Activated CD8-positive, alpha-beta memory T cell treated with anti-CD3 and anti-CD28 coated beads, Interleukin-2, amount 10 ng/mL, durations not matched to agents 7 days and 5 days (primary cell): Measurements from ENCODE around the gene PIK3CD. TPM values are rescaled to one million over a fixed set of nuclear protein-coding genes. Genes with fewer than 3 reads are reported as not detected.
A peak's percentile ranks its signal among the peaks of the same experiment; 100 is the strongest.

Experiments used
- ATAC-seq: fragments of 150-1000 bp; cut with Tn5 transposase; one replicate; pipeline ENCODE4 v1.10.0; 2021; ENCODE audit warnings: moderate library complexity
- CTCF ChIA-PET: fragments of 350-600 bp; sonication (Branson Sonifier 250); formaldehyde crosslinking; loops from one replicate; lab custom pipeline; 2021; ENCODE audit warnings: antibody characterized with exemption; lab: Charles Lee
- DNase-seq: peaks from one replicate; pipeline ENCODE4 v3.0.0-alpha.2; 2020
- H3K27ac Mint-ChIP-seq: one replicate; pipeline ENCODE4 v1.8.0; 2021; ENCODE audit warnings: mild to moderate bottlenecking, mixed read lengths
- H3K27me3 Mint-ChIP-seq: one replicate; pipeline ENCODE4 v1.8.0; 2021; ENCODE audit warnings: mixed read lengths
- H3K36me3 Mint-ChIP-seq: one replicate; pipeline ENCODE4 v1.8.0; 2021; ENCODE audit warnings: mild to moderate bottlenecking, mixed read lengths
- H3K4me1 Mint-ChIP-seq: one replicate; pipeline ENCODE4 v1.8.0; 2021; ENCODE audit warnings: mixed read lengths
- H3K4me3 Mint-ChIP-seq: one replicate; pipeline ENCODE4 v1.8.0; 2021; ENCODE audit warnings: mild to moderate bottlenecking, moderate library complexity, mixed read lengths
- H3K9me3 Mint-ChIP-seq: one replicate; pipeline ENCODE4 v1.8.0; 2022; ENCODE audit warnings: low read depth, mixed read lengths
- total RNA-seq, 2 experiments: library from RNA; stranded (reverse); gene quantifications; one replicate each; pipeline ENCODE4 v1.2.3, GENCODE V29; 2021

The PIK3CD gene
- total RNA-seq, 2 experiments from 2014 or later, result 256 to 261 TPM

DNA sequence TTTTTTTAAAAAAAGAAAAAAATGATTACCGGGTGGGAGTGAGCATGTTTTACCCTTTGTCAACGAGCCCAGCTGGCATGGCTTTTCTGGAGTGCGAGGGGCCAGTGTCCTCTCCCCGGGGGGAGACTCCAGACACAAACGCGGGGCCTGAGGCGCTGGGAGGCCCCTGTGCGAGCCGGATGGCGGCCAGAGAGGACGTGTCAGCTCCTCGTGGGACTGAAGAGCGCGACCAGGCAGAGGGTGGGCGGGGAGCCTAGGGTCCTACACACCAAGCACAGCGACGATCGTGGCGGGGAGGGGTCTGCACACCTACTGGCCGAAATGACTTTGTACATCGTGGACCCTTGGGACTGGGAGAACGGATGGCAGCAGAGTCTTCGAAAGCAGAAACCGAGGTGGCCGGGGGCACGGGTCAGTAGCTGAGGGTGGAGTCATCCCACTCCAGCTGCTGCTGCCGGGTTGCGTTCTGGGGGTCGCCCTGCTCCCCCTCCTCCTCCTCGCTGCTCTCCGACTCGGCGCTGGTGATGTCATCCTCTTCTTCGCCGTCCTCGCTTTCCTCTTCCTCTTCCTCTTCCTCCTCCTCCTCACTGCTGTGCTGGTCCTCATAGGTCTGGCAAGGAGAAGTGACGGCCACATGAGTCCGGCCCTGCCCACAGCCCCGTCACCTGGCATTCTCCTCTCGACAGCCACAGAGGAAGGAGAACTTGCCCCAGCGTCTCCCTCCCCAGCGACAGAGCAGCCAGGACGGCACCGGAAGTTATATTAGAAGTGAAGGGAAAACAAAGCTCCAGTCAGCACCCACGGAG, 78.8 kb downstream of the PIK3CD start:
- CTCF ChIA-PET, result interaction anchor here (0.7 to 8.2 kb wide), 3 partner anchors 10 to 102 kb away, joined by 4 to 85 read pairs (median 21); no protein-coding TSS in a partner anchor
- Mint-ChIP-seq H3K27me3 (no peaks in the 10 kb centered on the region), H3K4me3 (no peak overlapping the region), H3K27ac (peak overlapping the region; percentile 66), H3K4me1 (peaks cover 64% of the 10 kb centered on the region), H3K36me3 (peaks cover 62% of the 10 kb centered on the region), H3K9me3 (no peaks in the 10 kb centered on the region)
- ATAC-seq (no peak), DNase-seq (no peak)

DNA sequence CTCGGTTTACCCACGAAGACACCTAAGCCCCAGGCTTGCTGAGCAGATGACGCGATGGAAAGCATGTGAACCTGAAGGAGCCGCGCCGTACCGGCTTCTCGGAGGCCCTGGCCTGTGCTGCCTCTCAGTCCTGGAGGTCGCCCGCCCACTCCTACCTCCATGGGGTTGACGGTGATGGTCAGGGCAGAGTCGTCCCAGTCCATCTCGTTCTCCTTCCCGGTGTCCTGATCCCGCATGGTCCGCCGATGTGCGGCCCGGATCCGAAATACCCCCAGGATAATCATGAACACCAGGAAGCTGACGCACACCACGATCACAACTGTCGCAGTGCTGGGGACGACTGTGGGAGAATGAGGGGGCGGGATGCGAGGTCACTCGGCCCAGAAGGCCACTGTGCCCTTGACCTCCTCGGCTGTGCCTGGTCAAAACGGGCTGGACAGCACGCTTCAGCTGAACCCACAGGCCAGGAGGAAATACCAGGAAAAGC, 79.6 kb downstream of the PIK3CD start:
- no peak overlapping the region for H3K4me3 Mint-ChIP-seq
- CTCF ChIA-PET, result interaction anchor here (3.2 to 8.2 kb wide), 2 partner anchors 11 to 103 kb away, joined by 21 to 85 read pairs; no protein-coding TSS in a partner anchor
- H3K27ac Mint-ChIP-seq, result peak overlapping the region; percentile 66
- H3K9me3 Mint-ChIP-seq, result no peaks in the 10 kb centered on the region
- DNase-seq (no peak), ATAC-seq (no peak)
- peaks cover 66% of the 10 kb centered on the region for H3K36me3 Mint-ChIP-seq
- H3K4me1 Mint-ChIP-seq, result peaks cover 72% of the 10 kb centered on the region
- no peaks in the 10 kb centered on the region for H3K27me3 Mint-ChIP-seq

DNA sequence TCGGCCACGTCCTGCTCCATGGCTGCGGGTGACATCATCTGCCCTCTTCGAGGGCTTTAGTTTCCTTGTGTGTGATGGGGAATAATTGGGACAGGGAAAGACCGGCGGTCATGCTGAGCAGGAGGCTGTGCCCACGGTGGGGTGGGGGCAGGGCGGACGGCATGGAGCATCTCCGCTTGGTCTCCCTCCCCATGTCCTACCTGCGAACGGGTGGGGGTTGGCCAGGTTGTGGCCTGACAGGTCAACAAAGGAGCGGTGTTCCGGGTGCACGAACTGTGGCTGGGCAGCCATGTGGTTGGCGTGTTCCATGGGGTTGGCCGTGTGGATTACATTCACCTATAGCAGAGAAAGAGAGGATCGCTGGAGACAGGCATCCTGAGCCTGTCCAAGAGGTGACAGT, 80.0 kb downstream of the PIK3CD start:
- H3K4me3 Mint-ChIP-seq, result no peak overlapping the region
- no peaks in the 10 kb centered on the region for H3K9me3 Mint-ChIP-seq
- H3K27me3 Mint-ChIP-seq, result no peaks in the 10 kb centered on the region
- H3K27ac Mint-ChIP-seq, result peak overlapping the region; percentile 64
- no peak for ATAC-seq
- peaks cover 68% of the 10 kb centered on the region for H3K36me3 Mint-ChIP-seq
- peaks cover 73% of the 10 kb centered on the region for H3K4me1 Mint-ChIP-seq
- no peak for DNase-seq
- CTCF ChIA-PET, result interaction anchor here (3.2 kb wide), 1 partner anchor 11 kb away, joined by 21 read pairs; no protein-coding TSS in a partner anchor

DNA sequence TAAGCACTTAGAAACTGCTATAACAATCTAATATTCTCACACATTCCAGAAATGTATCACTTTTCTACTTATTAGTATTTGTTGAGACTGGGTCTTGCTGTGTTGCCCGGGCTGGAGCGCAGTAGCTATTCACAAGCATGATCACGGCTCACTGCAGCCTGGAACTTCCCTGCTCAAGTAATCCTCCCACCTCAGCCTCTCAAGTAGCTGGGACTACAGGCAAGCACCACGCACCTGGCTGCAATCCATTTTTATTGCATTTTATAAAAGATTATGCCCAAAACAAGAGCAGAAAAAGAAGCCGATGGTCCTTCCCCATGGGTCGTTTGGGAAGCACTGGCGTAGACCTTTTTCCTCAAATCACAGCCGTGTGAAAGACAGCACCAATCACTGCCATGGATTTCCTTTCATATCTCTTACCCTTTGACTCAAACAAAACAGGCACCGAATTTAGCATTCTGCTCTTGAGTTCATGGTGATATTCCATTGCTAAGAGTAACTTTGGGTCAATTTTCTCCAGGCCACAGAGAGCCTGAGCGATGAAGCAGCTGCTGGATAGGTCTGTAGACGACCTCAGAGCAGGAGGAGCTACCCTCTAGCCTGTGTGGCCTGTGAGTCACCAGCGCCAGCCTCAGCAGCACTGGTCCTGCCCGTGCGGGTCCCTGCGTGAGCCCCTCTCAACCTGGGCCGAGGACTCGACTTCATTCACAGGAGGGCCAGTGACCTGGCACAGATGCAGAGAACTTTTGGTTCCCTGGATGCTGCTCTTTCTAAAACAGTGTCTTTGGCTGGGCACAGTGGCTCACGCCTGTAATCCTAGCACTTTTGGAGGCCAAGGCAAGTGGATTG, 80.8 kb downstream of the PIK3CD start:
- CTCF ChIA-PET, result interaction anchor here (0.6 to 3.2 kb wide), 5 partner anchors 8 to 191 kb away, joined by 3 to 21 read pairs (median 4); no protein-coding TSS in a partner anchor
- no peaks in the 10 kb centered on the region for H3K9me3 Mint-ChIP-seq
- no peak for DNase-seq
- no peak for ATAC-seq
- H3K27ac Mint-ChIP-seq, result peak overlapping the region; percentile 64
- no peaks in the 10 kb centered on the region for H3K27me3 Mint-ChIP-seq
- H3K4me1 Mint-ChIP-seq, result peaks cover 71% of the 10 kb centered on the region
- H3K36me3 Mint-ChIP-seq, result peaks cover 64% of the 10 kb centered on the region
- H3K4me3 Mint-ChIP-seq, result no peak overlapping the region

DNA sequence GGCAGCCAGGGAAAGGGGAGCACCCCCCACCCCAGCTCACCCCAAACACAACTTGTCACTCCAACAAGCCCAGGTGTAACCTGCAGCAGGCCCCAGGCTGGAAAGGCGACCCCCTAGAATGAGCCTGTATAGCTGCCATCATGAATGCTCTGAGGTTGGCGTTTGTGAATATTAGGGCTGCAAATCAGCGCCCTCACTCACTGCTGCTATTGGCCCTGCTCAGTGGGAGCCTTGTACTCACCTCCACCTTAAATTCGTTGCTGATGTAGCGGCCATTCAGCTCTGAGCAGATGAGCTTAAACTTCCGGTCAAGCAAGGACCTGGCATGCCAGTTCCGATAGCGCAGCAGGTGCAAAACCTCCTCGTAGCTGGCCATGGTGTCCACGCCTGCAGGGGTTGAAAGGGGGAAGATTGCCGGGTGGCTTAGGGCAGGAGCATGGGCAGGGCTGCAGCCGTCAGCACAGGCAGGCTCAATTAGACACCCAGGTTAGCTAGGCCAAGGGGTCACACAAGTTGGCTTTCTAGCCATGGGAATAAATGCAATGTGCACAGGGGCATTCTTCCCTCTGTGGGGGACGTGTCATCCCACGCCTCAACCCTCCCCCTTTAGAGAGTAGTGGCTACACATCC, 81.7 kb downstream of the PIK3CD start:
- H3K27me3 Mint-ChIP-seq, result no peaks in the 10 kb centered on the region
- CTCF ChIA-PET, result interaction anchor here (0.8 to 1.3 kb wide), 4 partner anchors 8 to 135 kb away, joined by 3 to 4 read pairs (median 4); no protein-coding TSS in a partner anchor
- ATAC-seq (no peak), DNase-seq (no peak)
- H3K36me3 Mint-ChIP-seq, result peaks cover 63% of the 10 kb centered on the region
- H3K9me3 Mint-ChIP-seq, result no peaks in the 10 kb centered on the region
- peaks cover 65% of the 10 kb centered on the region for H3K4me1 Mint-ChIP-seq
- no peak overlapping the region for H3K4me3 Mint-ChIP-seq
- peak overlapping the region; percentile 64 for H3K27ac Mint-ChIP-seq

DNA sequence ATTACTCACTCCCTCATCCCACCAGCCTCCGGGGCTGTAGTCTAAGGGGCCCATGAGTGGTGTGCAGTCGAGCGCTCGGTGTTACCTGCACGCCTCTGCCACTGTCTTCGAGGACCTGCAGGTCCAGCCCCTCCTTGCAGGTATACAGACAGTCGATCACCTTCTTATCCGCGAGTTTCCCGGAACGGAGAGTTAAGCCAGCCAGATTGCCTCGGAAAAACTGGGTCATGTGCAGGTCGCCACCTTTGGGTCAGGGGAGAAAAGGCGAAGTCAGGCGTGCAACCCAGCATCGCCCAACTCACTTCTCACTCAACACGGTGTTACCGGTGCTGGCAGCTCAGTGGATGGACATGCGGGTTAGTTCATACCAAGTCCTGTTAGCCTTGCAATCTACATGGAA, 84.3 kb downstream of the PIK3CD start:
- H3K4me1 Mint-ChIP-seq, result peaks cover 43% of the 10 kb centered on the region
- ATAC-seq (no peak), DNase-seq (no peak)
- no peaks in the 10 kb centered on the region for H3K9me3 Mint-ChIP-seq
- H3K36me3 Mint-ChIP-seq, result peaks cover 55% of the 10 kb centered on the region
- no peak overlapping the region for H3K27ac Mint-ChIP-seq
- CTCF ChIA-PET, result interaction anchor here (2.3 kb wide), 1 partner anchor 108 kb away, joined by 12 read pairs; no protein-coding TSS in a partner anchor
- H3K27me3 Mint-ChIP-seq, result no peaks in the 10 kb centered on the region
- H3K4me3 Mint-ChIP-seq, result no peak overlapping the region

DNA sequence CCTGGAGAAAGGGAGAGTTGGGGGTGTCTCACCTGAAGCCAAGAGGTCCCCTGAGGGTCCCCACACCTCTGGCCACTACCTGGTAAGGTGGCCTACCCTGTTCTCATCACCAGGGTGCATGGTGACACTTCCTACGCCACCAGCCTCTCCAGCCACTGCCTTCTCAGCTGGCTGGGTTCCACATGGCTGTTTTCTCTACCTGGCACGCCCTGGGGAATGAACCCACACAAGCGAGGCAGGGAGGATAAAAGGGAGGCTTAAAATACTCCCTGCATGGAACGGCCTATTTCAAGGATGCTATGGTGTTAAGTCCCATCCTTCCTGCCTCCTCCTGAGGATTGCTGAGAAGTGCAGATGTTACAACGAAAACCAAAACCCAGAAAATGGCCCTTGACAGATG, 84.7 kb downstream of the PIK3CD start:
- no peaks in the 10 kb centered on the region for H3K27me3 Mint-ChIP-seq
- ATAC-seq, result no peak
- CTCF ChIA-PET, result interaction anchor here (2.3 kb wide), 1 partner anchor 109 kb away, joined by 12 read pairs; no protein-coding TSS in a partner anchor

DNA sequence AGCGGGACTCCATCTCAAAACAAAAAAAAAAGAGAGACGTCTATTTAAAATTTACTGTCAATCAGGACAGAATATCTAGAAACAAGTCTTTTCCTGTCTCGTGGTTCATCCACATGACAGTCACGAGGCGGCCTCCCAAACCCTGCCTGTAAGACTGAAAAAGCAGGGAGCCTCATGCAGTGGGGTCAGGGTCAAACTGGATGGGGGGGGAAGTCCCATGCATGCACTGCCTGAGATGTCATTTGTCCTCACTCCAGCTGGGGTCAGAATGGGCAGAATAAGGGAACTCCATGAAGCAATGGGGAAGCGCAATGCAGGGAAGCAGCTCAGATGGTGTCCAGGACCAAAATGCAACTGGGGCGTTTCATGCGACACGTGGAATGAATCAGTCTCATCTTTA, 85.5 kb downstream of the PIK3CD start:
- Mint-ChIP-seq H3K9me3 (no peaks in the 10 kb centered on the region), H3K4me1 (peaks cover 33% of the 10 kb centered on the region), H3K27ac (no peak overlapping the region), H3K36me3 (peaks cover 53% of the 10 kb centered on the region), H3K4me3 (no peak overlapping the region), H3K27me3 (no peaks in the 10 kb centered on the region)
- DNase-seq (no peak), ATAC-seq (no peak)
- CTCF ChIA-PET, result no interaction called here

More for the DNA sequence above, 84.7 kb downstream of the PIK3CD start:
- Mint-ChIP-seq H3K9me3 (no peaks in the 10 kb centered on the region), H3K4me3 (no peak overlapping the region), H3K27ac (no peak overlapping the region), H3K4me1 (peaks cover 40% of the 10 kb centered on the region), H3K36me3 (peaks cover 54% of the 10 kb centered on the region)
- no peak for DNase-seq

DNA sequence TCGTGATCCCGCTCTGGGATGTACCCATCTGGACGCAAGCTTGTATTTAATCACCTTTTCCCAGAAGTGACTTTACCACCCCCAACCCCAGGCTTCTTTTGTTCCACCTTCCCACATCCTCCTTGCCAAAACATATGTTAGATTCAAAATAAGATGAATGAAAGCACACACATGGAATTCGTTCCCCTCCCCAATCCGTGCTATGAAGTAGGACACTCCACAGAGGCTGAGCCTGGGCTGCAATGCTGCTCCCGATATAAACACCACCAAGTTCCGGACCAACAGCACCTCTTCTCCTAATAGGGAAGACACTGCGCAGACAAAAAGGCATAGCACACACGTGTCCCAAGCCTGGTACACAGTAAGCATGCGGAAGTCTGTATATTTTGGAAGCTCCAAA, 86.1 kb downstream of the PIK3CD start:
- Mint-ChIP-seq H3K4me3 (no peak overlapping the region), H3K27me3 (no peaks in the 10 kb centered on the region), H3K27ac (no peak overlapping the region), H3K36me3 (peaks cover 55% of the 10 kb centered on the region), H3K4me1 (peaks cover 28% of the 10 kb centered on the region), H3K9me3 (no peaks in the 10 kb centered on the region)
- no peak for DNase-seq
- CTCF ChIA-PET, result no interaction called here
- no peak for ATAC-seq

DNA sequence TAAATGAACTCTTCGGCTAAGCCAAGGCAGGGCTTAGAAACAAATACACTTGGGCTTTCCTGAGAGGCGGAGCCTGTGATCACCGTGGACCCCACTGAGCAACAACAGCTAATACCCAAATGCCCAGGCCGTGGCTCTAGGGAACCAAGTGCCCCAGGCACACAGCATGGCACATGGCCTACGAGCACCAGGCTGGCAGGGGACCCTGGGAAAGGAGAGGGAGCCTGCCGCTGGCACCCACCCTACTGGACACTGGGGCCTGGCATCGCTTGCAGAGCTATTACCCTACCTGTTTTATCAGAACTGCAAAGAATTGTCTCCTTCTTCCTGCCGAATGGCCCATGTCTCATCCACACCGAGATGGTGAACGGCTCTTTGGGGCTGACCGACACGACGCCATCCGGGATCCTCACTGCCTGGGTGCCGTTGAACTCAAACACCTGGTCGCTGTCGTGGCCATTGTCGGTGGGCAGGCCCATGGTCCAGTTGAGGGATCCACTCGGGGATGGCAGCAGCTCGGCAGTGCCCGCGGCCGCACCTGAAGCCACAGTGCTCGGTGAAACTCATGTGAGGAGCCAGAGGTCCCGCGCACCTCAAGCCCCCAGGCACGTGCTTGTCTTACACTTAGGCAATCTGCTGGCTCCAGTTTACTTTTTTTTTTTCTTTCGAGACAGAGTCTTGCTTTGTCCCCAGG, 92.7 kb downstream of the PIK3CD start:
- Mint-ChIP-seq H3K4me3 (no peak overlapping the region), H3K27ac (no peak overlapping the region), H3K9me3 (no peaks in the 10 kb centered on the region), H3K27me3 (no peaks in the 10 kb centered on the region), H3K4me1 (no peaks in the 10 kb centered on the region), H3K36me3 (peaks cover 38% of the 10 kb centered on the region)
- ATAC-seq, result no peak
- no peak for DNase-seq
- CTCF ChIA-PET, result interaction anchor here (0.6 to 1.2 kb wide), 4 partner anchors 89 to 361 kb away, joined by 3 to 4 read pairs (median 4); no protein-coding TSS in a partner anchor

DNA sequence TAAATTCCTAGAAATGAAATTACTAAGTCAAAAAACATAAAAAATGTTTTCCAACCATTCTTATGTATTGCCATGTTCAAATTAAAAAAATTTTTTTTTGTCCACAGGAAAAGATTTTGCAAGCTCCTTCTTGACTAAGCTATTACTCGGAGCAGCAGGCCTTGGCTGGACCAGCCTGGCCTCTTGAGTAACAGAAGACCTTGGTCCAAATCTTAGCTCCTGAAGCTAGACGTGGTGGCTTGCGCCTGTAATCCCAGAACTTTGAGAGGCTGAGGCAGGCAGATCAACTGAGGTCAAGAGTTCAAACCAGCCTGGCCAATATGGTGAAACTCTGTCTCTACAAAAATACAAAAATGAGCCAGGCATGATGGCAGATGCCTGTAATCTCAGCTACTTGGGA, 94.7 kb downstream of the PIK3CD start:
- no peaks in the 10 kb centered on the region for H3K27me3 Mint-ChIP-seq
- CTCF ChIA-PET, result interaction anchor here (0.8 kb wide), 2 partner anchors 251 to 684 kb away, joined by 3 to 4 read pairs; partner anchors contain the start of gene CENPS
- peaks cover 36% of the 10 kb centered on the region for H3K36me3 Mint-ChIP-seq
- H3K4me1 Mint-ChIP-seq, result peaks cover 2% of the 10 kb centered on the region
- DNase-seq (no peak), ATAC-seq (no peak)
- H3K27ac Mint-ChIP-seq, result no peak overlapping the region
- no peaks in the 10 kb centered on the region for H3K9me3 Mint-ChIP-seq
- H3K4me3 Mint-ChIP-seq, result no peak overlapping the region

DNA sequence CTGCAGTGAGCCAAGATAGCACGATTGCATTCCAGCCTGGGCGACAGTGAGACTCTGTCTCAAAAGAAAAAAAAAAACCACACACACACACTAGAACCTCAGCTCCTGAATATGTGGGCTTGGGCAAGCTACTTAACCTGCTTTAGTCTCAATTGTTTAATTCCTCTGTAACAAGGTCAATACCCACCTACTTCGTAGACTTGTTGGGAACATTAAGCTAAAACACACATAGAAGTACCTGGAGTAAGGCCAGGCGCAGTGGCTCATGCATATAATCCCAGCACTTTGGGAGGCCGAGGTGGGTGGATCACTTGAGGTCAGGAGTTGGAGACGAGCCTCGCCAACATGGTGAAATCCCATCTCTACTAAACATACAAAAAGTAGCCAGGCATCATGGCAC, 95.1 kb downstream of the PIK3CD start:
- H3K27ac Mint-ChIP-seq, result no peak overlapping the region

More for the DNA sequence above, 95.1 kb downstream of the PIK3CD start:
- Mint-ChIP-seq H3K27me3 (no peaks in the 10 kb centered on the region), H3K4me1 (peaks cover 2% of the 10 kb centered on the region), H3K4me3 (no peak overlapping the region), H3K9me3 (no peaks in the 10 kb centered on the region), H3K36me3 (peaks cover 39% of the 10 kb centered on the region)
- ATAC-seq, result no peak
- CTCF ChIA-PET, result interaction anchor here (0.8 kb wide), 1 partner anchor 251 kb away, joined by 3 read pairs; no protein-coding TSS in a partner anchor
- DNase-seq, result no peak
